Omental fat pad (tissue), 4 donors: ENCODE results near the gene PEF1. TPM values are rescaled to one million over a fixed set of nuclear protein-coding genes. Genes with fewer than 3 reads are reported as not detected.
A peak's percentile ranks its signal among the peaks of the same experiment; 100 is the strongest.

ENCODE experiments used
- ATAC-seq: fragments of 150-250 bp; one replicate; pipeline ENCODE4 v1.9.1; 2016; ENCODE audit warnings: mild to moderate bottlenecking, moderate library complexity; ENCODE audit not compliant: low FRiP score
- DNase-seq: peaks from one replicate; pipeline ENCODE4 v3.0.0-alpha.2; 2019; ENCODE audit warnings: low spot score
- total RNA-seq, 4 donors: library from RNA; depleted of rRNA; stranded (reverse); fragments of >200 nt; gene quantifications; one replicate each; pipeline ENCODE4 v1.1.0, GENCODE V29; 2016
- TF ChIP-seq, protein P1 (sequence below), 3 donors: fragments of 450-650 bp; IDR thresholded peaks; one replicate each; pipeline ENCODE4 v1.5.1; 2016 to 2017; ENCODE audit warnings: antibody characterized with exemption in 3 of 3, mild to moderate bottlenecking in 3 of 3, moderate library complexity in 2 of 3

The PEF1 gene
- total RNA-seq, 4 donors from 2014 or later: 54.7 to 73.5 (median 67.3) TPM

DNA sequence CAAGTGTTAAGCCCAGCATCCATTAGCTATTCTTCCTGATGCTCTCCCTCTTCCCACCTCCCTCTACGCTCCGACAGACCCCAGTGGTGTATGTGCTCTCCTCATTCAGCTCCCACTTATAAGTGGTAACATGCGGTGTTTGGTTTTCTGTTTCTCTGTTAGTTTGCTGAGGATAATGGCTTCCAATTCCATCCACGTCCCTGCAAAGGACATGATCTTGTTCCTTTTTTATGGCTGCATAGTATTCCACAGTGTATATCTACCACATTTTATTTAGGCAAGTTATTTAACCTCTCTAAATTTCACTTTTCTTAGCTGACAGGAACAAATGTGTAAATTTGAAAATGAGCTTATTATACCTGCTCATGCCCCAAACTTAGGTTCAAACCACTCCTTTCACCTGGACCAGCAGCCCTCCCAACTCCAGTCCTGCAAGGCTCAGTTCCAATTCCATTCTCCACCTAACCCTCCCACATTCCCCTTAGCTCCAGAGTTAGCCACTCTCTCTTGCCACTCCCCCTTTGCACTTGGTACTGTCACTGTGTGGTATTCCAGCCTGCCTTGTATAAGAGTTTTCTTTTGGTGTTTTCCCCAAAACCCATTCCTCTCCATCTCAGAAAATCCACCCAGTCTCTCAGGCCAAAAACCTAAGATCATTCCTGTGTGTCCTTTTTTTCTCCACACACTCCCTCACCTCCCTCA is 1.7 kb upstream of the PEF1 start:
- no peak for ATAC-seq
- no peak for DNase-seq
- TF ChIP-seq, protein P1, sequence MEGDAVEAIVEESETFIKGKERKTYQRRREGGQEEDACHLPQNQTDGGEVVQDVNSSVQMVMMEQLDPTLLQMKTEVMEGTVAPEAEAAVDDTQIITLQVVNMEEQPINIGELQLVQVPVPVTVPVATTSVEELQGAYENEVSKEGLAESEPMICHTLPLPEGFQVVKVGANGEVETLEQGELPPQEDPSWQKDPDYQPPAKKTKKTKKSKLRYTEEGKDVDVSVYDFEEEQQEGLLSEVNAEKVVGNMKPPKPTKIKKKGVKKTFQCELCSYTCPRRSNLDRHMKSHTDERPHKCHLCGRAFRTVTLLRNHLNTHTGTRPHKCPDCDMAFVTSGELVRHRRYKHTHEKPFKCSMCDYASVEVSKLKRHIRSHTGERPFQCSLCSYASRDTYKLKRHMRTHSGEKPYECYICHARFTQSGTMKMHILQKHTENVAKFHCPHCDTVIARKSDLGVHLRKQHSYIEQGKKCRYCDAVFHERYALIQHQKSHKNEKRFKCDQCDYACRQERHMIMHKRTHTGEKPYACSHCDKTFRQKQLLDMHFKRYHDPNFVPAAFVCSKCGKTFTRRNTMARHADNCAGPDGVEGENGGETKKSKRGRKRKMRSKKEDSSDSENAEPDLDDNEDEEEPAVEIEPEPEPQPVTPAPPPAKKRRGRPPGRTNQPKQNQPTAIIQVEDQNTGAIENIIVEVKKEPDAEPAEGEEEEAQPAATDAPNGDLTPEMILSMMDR (IDR thresholded peaks at IDR 0.05): no peak

DNA sequence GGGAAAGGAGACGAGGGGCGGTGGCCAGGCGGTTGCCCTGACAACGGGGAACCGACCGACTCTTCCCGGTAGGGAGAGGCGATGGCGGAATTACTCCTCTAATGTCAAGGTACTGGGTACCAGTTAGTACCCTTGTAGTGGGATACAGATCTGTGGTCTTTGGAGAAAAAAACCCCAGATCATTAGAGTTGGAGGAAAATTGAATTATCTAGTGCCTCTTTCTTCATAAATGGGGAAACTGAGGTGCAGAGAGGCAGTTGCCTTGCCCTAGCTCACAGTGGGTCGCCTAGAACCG is 545 bp upstream of the PEF1 start:
- TF ChIP-seq, protein P1 (IDR thresholded peaks at IDR 0.05): no peak

DNA sequence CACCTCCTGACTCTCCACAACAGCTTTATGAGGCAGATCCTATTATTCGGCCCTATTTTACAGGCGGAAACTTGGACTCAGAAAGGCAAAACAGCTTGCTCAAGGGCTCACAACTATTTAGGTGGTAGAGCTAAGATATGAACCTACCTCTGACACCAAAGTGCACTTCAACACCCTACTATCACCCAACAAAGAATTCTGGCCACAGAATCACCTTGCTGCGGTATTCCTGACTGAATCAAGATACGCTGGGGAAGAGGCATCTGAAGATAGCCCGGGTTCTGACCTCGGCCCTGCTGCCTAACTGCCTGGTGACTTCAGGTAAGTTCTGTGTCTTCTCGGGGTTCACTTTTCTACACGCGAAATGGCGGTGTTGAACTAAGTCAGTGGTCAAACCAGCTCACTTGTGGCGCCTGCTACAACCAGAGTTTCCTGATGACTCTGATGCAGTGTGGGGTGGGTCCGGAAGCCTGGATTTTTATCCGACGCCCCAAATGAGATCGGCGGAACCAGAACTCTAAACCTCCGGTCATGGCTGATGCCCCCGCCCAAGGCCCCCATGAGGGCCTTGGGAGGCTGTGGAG is 608 bp downstream of the PEF1 start:
- DNase-seq: no peak
- peak; percentile 24 for ATAC-seq
- TF ChIP-seq, protein P1 (IDR thresholded peaks at IDR 0.05): no peak

More for the DNA sequence above, 545 bp upstream of the PEF1 start:
- ATAC-seq: no peak
- no peak for DNase-seq

DNA sequence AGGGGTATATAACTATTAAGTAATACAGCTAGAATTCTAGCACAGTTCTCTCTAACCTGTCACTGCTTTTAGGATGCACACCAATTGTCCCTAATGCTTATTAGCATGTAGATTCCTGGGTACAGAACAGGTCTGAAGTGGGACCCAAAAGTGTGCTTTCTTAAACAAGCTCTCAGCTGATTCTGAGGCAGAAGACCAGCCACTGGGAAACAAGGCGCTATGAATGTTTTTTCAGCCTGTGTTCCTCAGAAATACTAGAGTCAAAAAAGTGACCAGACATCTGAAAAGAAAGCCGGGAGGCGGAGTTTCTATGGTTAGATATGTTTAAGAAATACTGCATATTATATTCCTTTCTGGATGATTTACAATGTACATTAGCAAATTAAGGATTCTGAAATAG is 1.8 kb downstream of the PEF1 start:
- no peak for ATAC-seq
- TF ChIP-seq, protein P1 (IDR thresholded peaks at IDR 0.05): no peak

DNA sequence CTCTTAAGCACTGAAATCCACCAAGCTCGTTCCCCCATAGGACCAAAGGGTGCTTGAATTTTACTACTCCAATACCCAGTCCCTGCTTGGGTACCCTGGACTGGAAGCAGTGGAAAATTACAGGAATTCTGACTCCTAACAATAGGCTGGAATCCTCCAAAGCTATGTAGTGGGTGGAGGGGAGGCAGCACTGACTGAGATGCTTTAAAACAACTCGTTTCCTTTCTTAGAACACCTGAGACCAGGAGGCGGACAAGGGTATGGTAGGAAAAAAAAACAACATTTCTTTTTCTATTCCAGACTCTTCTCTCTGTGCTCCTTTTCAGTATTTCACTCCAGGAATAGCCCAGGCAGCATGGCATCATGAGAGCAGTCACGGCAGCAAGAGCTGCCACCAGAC is 2.3 kb downstream of the PEF1 start:
- TF ChIP-seq, protein P1 (IDR thresholded peaks at IDR 0.05): no peak
- DNase-seq (no peak), ATAC-seq (no peak)

More for the DNA sequence above, 1.8 kb downstream of the PEF1 start:
- DNase-seq: no peak

DNA sequence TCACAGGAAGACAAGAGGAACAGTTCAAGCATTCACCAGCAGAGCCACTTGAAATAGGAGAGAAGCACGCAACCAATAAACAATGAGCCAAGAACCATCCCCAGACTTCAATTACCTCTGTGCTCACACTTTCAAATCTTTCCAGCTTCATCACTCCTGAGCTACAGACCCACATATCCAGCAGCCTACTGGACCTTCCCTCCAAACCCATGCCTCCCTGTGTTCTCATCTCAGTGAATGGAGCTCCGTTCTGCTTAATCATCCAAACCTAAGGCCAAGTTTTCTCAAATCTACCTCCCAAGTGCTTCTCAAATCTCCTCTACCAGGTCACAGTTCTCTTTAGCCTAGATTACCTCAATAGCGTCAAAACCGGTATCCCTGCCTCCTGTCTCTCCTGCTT is 3.7 kb downstream of the PEF1 start:
- TF ChIP-seq, protein P1 (IDR thresholded peaks at IDR 0.05): no peak
- DNase-seq (no peak), ATAC-seq (no peak)

DNA sequence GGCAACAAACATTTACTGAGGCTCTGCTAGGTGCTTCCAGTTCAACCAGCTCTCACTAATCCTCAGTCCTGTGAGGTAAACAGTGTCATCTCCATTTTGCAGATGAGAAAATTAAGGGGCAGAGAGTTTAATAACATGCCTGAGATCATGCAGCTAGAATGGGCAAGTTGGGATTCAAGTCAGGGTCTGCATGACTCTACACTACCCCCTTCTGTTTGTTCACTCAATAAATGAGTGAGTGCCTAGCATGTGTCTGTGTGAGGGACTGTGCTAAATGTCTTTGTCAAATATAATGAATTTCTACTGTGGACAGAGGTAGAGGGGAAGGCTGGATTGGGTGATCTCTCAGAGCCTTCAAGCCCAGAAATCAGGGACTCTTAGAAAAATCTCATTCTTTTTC is 4.5 kb downstream of the PEF1 start:
- DNase-seq (no peak), ATAC-seq (no peak)

More for the DNA sequence above, 4.5 kb downstream of the PEF1 start:
- TF ChIP-seq, protein P1 (IDR thresholded peaks at IDR 0.05): no peak
